GM19239 (cell line): ENCODE results near the gene FANCE.

Experiments
- DNase-seq: peaks from one replicate; pipeline ENCODE4 v3.0.0; 2011; ENCODE audit warnings: low spot score; ENCODE audit not compliant: insufficient read length
- FAIRE-seq: peaks from 2 replicates; lab custom pipeline; 2011; peaks lifted over from hg19 to GRCh38; lab: Jason Lieb, UNC

FANCE gene

DNA sequence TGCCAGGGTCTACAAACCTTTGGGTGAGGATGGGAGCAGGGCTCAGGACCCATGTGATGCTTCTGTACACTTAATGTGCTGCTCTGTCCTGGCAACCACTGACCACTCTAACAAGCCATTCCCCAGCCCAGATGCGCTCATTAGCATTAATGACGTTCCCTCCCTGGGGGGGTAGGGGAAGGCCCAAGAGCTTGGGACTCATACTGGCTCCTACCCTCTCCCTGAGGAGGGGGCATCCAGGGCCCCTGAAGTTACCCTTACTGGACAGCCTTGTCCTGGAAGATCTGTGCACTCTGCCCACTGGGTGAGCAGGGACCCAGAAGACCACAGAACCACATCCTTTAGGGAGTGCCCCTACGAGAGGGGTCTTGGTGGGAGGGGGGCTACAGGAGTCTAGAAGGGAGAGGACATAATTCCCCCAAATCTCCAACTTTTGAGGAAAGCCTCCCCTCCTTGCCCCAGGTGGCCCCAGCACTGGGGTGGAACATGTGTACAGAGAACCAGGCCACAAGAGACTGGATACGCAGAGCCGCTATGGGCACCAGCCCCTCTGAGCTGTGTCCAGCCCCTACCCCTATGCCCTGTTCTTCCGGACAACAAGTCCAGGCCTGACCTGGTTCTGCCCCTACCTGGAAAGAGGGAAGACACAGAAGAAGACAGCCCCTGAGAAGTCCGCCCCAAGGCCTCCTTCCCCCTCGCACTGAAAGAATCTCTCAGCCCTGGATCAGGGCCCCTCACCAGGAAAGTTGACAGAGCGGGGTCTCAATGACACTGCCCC, 43.3 kb downstream of the FANCE start:
- DNase-seq (no peak), FAIRE-seq (no peak)

DNA sequence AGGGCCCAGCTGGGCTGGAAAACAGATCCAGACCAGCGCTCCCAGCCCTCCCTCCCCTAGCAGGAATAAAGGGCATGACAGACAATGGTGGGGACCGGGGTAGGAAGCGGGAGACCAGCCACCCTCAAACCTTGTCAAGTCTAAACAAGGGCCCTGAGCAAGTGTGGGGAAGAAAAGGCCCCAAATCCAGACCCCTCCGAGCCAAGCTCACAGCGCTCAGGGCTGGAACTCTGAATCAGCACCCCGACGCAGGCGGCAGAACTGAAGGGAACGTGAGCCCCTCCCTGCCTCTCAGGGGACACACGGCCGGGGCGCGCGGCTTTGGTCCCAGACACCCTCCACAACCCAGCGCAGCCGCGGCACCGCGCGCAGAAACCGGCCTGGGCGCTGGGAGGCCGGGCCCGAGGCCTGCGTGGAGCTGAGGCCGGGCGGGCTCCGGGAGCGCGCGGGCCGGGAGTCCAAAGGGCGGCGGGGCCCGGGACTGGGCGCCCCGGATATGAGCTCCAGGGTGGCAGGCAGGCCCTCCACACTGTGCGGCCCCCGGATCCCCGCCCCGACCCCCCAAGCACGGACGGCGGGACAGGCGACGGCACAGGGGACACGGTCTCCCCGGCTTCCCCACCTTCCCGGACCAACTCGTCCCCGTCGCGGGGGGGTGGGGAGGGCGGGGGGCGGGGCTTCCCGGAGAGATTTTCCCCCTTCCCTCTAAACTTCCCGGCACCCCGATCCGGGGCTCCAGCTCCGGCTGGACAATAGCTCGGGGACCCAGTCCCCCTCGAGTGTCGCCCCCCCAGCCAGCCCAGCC, 44.1 kb downstream of the FANCE start:
- no peak for FAIRE-seq
- DNase-seq = no peak

DNA sequence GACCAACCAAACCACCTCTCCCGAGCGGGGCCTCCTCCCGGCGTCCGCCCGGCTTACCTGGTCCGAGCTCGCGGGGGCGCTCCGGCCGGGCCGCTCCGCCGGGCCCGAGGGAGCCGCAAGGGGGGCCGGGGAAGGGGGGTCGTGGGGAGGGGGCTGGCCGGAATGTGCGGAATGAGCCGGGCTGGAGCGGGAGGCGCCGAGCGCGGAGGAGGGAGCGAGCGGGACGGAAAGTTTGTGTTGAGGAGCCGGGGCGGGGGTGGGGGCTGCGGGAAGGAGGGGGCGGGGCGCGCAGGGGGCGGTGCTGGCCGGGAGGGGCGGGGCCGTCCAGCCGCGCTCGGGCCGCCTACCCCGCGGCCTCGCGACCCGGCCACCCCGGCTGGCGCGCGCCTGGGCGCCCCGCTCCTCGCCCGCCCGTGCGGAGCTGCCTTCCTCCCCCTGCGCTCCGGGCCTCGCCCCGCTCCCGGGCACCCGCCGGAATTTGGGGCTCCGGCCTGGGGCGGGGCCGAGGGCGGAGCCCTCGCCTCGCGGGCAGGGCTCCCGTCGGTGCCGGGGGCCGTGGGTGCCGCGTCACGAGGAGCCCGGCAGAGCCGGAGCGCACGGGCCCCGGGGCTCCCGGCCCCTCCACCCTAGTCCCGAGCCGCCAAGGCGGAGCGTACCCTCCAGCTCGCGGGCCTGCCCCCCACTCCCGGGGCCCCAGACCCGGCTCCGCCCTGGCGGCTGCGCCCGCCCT, 44.9 kb downstream of the FANCE start, which contains the start of gene TEAD3:
Gene TEAD3 (minus strand): TSS at position 239 of the 730 bp plus-strand sequence.
- FAIRE-seq (no peak), DNase-seq (peak; percentile 94)

DNA sequence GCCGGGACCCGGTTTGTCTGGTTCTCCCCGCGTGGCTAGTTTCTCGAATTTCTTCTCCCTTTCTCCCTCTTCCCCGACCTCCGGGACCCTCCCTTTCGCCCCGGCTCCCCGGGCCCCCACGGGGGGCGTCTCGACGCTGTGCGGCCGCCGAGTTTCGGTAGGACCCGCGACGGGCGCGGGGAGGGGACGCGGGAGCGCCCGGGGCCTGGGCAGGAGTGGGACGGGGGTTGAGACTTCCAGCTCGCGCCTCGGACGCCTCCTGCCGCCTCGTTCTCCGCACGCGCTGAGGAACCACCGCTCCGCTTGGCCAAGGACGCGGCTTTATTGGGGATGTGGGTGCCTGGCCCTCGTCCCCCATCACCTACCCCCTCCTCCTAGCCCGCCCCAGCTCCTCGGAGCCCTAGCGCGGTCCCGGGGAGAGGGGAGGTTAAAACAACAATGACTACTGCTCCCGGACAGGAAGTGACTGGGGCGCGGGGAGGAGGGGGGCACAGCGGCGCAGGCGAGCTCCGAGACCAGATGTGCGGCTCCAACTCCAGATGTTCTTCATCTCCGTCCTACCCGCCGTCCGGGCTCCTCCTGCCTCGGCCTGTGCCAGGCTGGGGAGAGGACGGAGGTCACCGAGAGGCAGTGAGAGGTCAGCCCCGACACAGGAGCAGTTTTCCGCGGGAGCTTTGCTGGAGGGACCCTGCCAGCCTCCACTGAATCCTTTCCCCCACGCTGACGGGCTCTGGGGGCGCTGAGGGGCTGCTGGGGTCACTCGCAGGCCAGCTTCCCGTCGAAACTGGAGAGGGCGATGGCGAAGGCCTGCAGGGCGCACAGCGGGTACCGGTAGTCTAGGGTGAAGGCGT, 45.7 kb downstream of the FANCE start:
- peak; percentile 61 for DNase-seq
- FAIRE-seq = no peak

- FAIRE-seq (no peak), DNase-seq (no peak)
These were observed 46.4 kb downstream of the FANCE start for GRCh38 chr6:35498422-35499067.

DNA sequence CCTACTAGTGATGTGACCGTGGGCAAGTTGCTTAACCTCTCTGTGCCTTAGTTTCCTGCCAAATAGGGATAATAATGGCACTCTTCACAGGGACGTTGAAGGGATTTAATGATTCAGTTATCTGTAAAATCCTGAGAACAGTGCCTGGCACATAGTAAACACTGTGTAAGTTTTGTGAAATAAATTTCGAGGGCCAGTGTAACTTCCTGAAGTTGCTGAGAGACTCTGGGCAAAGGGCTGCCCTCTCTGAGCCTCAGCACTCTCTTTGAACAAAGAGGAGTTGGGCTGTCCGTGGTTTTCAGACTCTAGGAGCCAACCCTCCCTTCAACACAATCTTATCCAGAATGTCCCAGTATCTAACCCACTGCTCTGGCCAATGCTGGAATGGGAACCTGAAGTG, 47.2 kb downstream of the FANCE start:
- DNase-seq (no peak), FAIRE-seq (no peak)

GRCh38 chr6:35500782-35501181, 48.6 kb downstream of the FANCE start:
- DNase-seq (no peak), FAIRE-seq (no peak)

DNA sequence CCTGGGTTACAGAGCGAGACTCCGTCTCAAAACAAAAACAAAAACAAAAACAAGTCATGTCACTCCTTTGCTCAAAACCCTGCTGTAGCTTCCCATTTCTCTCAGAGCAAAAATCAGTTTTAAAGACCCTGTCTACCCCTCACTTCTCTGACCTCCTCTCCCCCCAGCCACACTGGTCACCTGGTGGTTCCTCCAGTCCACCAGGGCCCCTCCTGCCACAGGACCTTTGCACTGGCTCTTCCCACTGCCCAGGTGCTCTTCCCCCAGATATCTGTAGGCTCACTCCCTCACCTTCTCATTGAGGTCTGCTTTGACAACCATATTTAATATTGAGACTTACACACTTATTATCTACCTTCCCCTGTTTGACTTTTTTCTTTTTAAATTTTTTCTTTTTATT, 49.6 kb downstream of the FANCE start:
- FAIRE-seq = no peak
- no peak for DNase-seq

DNA sequence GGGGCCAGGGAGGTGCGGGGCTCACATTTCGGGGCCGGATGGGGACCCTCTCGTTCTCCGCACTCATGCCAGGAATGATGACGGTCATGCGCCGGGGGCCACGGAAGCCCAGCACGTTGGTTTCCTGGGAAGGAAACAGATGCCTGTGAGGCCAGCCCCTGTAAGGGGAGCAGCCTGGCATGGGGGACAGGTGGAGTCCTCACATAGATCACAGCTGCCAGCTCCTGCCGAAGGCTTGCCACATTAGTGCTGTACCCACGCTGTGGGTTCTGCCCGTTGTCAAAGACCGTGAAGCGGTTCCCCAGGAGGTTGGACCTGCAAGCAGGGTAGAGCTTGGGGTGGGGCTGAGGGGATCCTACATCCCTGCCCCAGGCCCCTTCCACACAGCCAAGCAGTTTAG, 51.4 kb downstream of the FANCE start:
- DNase-seq (no peak), FAIRE-seq (no peak)

- DNase-seq = no peak
- FAIRE-seq = no peak
These were observed 53.9 kb downstream of the FANCE start for GRCh38 chr6:35505999-35506412.

- no peak for FAIRE-seq
These were observed 54.4 kb downstream of the FANCE start for GRCh38 chr6:35506536-35506935.

GRCh38 chr6:35507221-35507620, 55.1 kb downstream of the FANCE start:
- no peak for FAIRE-seq
- no peak for DNase-seq

More at GRCh38 chr6:35506536-35506935, 54.4 kb downstream of the FANCE start:
- no peak for DNase-seq

GRCh38 chr6:35508027-35508426, 55.9 kb downstream of the FANCE start:
- DNase-seq = no peak
- FAIRE-seq = peak; percentile 57

DNA sequence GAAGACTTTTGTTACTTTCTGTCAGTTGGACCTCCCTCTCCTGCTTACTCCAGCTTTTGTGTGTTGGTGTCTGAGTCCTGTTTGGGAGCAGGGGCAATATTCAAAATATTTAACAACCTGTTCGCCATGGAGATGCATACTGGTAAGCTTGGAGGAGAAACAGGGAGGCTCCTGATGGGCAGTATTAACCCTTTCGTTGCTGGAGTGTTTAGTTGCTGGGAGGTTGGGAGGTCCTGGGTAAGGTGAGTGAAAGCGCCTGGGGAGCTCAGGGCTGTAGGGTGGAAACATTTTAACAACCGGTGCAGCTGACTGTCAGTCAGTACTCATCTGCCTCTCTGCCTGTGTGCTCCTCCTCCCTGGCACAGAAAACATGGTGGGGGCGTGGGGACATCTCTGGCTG, 56.4 kb downstream of the FANCE start:
- no peak for FAIRE-seq

DNA sequence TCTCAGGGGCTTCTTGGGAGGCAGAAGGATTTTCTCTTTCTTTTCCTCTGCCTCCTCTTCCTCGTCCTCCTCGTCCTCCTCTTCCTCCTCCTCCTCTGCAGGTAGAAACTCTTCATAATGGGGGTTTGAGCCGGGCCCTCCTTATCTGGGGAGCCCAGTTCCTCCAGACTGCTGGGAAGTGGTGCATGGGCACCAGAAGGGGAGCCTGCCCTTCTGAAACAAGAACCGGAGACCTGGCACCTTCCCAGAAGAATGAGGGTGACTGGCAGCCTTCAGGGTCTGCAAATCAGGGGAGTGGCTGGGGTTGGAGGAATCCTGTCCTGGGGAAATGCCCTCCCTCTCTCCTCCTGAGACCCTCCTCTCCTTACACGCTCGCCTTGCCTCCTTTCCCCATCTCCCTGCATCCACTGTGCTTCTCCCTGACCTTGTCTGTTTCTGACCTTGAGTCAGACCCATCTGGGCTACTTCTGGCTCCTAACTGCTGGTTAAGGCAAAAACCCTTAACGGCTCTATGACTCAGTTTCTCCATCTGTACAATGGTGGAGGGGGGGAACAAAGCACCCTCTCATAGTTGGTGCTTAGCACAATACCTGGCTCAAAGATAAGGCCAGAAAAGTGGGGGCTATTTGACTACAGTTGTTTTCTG, 58.9 kb downstream of the FANCE start:
- FAIRE-seq (no peak), DNase-seq (no peak)

More for the DNA sequence above, 56.4 kb downstream of the FANCE start:
- no peak for DNase-seq

DNA sequence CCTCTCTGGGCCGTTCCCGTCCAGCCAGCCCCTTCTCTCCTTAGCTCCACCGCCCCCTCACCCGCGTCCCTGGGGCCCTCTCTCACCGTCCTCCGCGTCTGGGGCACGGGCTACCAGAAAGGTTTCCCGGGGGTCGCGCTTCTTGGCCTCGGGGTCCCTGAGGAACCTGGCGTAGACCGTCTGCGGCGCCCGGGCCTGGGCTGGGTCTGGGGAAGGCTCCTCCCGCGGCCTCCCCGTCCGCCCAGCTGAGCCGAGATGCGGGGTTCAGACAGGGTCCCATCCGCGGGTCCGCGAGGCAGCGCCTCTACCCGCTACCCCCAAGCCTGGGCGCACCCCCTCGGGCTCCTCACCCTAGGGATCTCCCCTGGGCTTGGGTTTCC, 59.4 kb downstream of the FANCE start:
- DNase-seq (no peak), FAIRE-seq (no peak)

GRCh38 chr6:35512006-35512405, 59.9 kb downstream of the FANCE start:
- FAIRE-seq = no peak
- no peak for DNase-seq

GRCh38 chr6:35512740-35513139, 60.6 kb downstream of the FANCE start, which contains the start of gene TULP1:
TULP1 (minus strand) TSS chr6:35512896; CDS start chr6:35512858, 38 bp downstream.
- no peak for DNase-seq
- no peak for FAIRE-seq

- no peak for DNase-seq
- FAIRE-seq = no peak
These were observed 62.4 kb downstream of the FANCE start for GRCh38 chr6:35514587-35514986.
